ENCODE data around the gene C5orf15.
A peak's percentile ranks its signal among the peaks of the same experiment; 100 is the strongest.
"Not testable (repeated sequence)": the region's sequence is repeated elsewhere in the genome, so short reads cannot be mapped to it uniquely, and the experiment has no call there.

C5orf15 gene

GRCh38 chr5:133994297-133994989 is 26.0 kb upstream of the C5orf15 start:
- DNase-seq (ENCODE audit: low read depth): no peak

DNA sequence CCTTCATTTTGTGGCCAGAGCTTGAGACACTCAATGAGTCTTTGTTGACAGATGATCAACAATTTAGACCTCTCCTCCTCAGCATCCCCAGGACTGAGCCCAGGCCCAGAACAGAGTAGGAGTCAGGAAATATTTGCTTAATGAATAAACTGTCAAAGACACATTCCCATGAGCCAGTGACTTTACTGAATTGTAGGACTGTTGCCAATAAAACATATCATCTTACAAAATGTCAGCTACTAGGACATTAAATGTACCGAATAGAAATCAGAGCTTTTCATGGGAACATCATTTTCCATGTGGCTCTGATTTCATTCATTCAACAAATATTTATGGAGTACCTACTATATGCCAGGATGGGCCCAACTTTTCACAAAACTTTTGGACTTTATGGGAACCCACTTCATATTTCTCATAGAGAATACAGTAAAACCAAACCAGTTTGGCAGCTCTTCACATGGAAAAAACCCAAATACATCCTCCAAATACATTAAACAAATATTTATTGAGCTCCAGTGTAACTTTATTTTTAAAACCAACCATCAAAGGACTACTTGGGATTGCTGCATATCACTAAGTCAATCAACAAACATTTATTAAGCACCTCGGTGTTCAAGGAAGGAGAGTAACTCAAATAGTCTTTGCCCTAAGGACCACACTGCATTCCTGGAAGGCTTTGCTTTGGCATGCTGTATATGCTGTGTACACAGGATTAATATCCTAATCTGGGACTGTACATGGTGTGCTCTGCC is 24.9 kb upstream of the C5orf15 start:
- peak; percentile 46 for DNase-seq (ENCODE audit: low read depth)

DNA sequence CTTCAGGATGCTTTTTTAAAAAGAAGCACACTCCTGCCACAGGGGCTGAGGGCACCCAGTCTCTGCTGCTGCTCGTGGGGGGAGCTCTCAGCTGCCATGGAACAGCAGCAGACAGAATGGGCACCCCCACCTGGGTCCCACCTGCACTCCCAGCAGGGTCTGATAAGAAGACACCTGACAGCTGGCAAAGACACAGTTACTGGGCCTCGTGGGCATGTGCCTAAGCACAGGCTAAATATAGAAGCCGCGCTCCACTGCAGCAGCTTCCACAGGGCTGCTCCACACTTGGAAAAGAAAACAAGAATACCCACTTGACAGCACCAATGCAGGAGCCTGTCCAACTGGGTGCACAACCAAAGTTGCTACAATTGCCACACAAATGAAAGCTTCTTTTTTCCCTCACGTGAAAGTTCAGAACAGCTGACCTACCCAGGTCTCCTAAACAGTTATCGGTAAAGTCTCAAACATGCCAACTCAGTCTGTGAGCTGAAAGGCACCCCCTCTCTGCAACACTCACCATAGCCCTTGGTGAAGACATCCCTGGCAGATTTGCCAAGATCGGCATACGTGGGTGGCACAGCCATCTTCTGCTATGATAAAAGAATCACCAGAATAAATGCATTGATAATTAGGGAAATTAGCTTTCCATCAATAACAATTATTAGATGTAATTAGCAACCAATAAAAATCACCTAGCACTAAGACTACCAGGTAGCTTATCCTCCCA is 24.2 kb upstream of the C5orf15 start:
- no peak for DNase-seq (ENCODE audit: low read depth)

DNA sequence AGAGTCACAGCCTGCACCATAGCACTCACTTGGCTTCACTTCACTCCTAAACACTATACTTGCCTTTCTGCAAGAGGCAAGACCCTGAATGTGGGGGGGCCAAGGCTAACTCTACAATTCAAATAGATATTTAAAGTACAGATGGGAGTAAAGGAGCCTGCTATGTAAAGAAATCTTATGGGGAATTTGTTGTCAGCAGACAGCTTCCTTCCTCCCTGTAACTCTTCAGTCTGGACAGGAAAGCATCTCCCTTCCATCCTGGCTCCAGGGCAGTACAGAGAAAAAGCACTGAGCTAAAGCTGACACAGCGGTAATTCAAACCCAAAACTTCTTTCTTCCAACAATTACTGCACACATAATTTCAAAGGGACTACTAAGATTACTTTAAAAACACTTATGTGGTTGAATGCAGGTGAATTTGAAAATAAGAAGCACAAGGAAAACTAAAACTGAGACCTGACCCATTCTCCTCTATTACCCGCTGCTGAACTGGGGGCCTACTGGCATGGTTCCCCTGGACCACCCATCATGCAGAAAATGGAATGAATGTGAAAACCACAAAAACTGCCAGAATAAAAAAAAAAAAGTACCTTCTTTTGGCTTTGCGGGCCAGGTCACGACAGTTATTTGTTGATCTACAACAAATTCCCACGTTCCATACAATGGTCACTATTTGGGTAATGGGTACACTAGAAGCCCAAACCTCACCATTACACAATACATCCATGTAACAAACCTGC is 22.9 kb upstream of the C5orf15 start:
- no peak for DNase-seq (ENCODE audit: low read depth)

DNA sequence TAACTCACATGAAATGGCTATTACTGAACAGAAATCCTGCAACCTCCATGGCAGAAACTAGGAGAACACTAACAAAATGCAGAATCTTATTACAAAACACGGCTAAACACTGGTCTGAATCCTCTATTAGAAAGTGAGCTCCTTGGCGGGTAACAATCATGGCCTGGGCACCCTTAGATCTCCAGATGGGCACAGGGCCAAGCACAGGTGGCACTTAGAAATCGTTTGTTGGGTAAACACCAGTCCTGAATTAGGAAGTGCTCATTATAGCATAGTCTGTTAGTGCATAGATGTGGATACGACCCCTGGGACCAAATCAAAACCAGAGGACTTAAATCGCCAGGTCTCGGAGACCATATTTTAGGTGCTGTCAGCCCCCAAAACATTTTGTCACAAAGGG is 22.0 kb upstream of the C5orf15 start:
- DNase-seq (ENCODE audit: low read depth): no peak

- DNase-seq (ENCODE audit: low read depth): no peak
These were observed 17.2 kb upstream of the C5orf15 start for GRCh38 chr5:133985540-133986180.

GRCh38 chr5:133983674-133984073 is 15.2 kb upstream of the C5orf15 start:
- no peak for DNase-seq (ENCODE audit: low read depth)

DNA sequence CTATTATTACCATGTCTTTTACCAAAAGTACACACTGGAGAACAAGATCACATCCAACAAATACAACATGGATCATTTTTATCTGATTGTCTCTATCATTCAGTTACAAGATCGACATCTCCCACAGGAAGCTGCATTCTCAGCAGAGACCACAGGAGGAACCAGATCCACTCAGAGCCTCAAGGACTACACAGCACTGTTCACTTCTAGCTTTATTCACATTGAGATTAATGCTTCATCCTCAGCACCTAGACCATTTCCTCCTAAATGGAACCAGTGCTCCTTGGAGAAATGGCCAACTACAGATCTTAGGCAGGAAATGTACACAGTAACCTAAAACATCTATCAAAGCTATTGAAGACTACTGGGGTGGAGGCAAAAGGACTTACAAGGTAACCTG is 13.3 kb upstream of the C5orf15 start:
- DNase-seq (ENCODE audit: low read depth): no peak

GRCh38 chr5:133980652-133981051 is 12.2 kb upstream of the C5orf15 start:
- DNase-seq (ENCODE audit: low read depth): no peak

DNA sequence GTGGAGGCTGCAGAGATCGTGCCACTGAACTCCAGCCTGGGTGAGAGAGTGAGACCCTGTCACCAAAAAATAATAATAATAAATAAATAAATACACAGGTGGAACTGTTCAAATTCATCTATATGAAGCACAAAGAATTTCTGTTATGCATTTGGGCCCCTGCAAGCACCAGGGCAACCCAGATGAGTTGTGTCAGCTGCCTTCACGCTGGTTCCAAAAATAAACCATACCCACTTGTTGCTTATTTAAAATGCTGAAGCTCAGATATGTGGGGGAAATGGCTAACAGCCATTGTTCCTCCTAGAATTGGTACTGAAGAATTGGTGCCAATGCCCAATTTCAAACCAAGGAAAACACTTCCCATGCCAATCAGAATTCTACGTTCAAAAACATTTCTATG is 10.5 kb upstream of the C5orf15 start:
- DNase-seq (ENCODE audit: low read depth): no peak

GRCh38 chr5:133977858-133978257 is 9.4 kb upstream of the C5orf15 start:
- DNase-seq (ENCODE audit: low read depth): peak; percentile 43

GRCh38 chr5:133977161-133977787 is 8.8 kb upstream of the C5orf15 start:
- no peak for DNase-seq (ENCODE audit: low read depth)

DNA sequence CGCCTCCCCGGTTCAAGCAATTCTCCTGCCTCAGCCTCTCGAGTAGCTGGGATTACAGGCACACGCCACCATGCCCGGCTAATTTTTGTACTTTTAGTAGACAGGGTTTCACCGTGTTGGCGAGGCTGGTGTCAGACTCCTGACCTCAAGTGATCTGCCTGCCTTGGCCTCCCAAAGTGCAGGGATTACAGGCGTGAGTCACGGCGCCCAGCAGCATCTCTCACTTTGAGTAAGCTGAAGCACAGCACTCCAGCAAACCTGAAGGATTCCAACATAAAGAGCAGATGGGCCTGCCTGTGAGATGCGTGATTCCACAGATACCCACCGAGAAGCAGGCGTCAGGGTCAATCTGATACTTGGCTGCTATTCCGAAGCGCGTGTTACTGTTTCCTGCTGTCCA is 7.1 kb upstream of the C5orf15 start:
- not testable (repeated sequence) for DNase-seq (ENCODE audit: low read depth)

- DNase-seq (ENCODE audit: low read depth): no peak
These were observed 5.7 kb upstream of the C5orf15 start for GRCh38 chr5:133974142-133974541.

GRCh38 chr5:133970325-133970909 is 2.0 kb upstream of the C5orf15 start:
- DNase-seq (ENCODE audit: low read depth): no peak

- DNase-seq (ENCODE audit: low read depth): no peak
These were observed 1.4 kb upstream of the C5orf15 start for GRCh38 chr5:133969654-133970324.

DNA sequence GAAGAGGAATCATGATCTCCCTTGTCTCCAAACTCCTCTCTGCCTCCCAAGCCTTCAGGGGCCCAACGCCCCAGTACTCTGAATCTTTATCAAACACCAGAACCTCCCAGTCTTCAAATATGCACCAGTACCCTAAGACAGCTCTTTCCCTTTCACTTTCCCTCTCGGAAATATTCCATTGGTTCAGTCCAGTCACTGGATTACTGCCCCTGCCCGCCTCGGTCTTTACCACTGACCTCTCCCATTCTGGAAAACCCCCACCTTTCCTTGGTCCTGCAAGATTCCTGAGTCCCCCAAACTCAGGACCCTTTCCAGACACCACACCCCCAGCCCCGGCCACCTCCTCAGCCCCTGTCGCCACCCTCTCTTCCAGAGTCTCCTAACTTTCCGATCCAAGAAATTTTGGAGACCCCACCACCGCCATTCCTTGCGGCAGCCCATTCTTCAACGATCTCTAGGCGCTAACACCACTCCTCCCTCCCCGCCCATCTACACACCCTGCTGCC is 674 bp downstream of the C5orf15 start:
- DNase-seq (ENCODE audit: low read depth): no peak

DNA sequence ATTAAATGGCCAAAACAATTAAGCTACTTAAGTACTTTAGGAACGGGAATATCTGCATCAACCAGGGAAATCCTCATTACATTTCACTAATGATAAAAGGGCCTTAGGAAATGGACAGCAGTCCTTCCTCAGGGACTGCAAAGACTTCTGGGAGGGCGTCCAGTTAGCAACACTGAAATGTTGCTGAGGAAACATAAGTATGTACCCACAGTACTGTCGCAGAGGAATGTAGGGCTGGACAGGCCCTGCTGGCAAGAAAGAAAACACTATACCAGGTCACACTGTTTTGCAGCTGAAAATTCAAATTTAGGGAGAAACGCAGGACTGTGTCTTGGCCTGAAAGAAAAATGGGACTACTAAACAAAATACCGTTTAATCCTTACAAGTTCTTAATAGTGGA is 1.3 kb downstream of the C5orf15 start:
- DNase-seq (ENCODE audit: low read depth): no peak

- DNase-seq (ENCODE audit: low read depth): no peak
These were observed 2.3 kb downstream of the C5orf15 start for GRCh38 chr5:133966090-133966489.

- no peak for DNase-seq (ENCODE audit: low read depth)
These were observed 4.8 kb downstream of the C5orf15 start for GRCh38 chr5:133963493-133964128.

All from non-pigmented ciliary epithelial cell (primary cell).